Hepatocyte (in vitro differentiated cells): ENCODE results near the gene NELL2.

Source experiments
- CTCF ChIP-seq: fragments of 200-600 bp; sonication (generic); IDR thresholded peaks from 2 replicates; pipeline ENCODE4 v1.5.1; 2016; ENCODE audit warnings: antibody characterized with exemption, mild to moderate bottlenecking; ENCODE audit not compliant: poor library complexity
- EZH2 ChIP-seq: fragments of 200-600 bp; sonication (generic); IDR thresholded peaks from 2 replicates; pipeline ENCODE4 v1.6.1; 2016; ENCODE audit warnings: antibody characterized with exemption, mild to moderate bottlenecking, borderline replicate concordance
- EZH2phosphoT487 ChIP-seq: fragments of 200-600 bp; sonication (generic); IDR thresholded peaks from one replicate; pipeline ENCODE4 v1.6.1; 2018; ENCODE audit warnings: antibody characterized with exemption, mild to moderate bottlenecking, low read depth, moderate library complexity; ENCODE audit not compliant: unreplicated experiment, severe bottlenecking

GRCh38 chr12:44875417-44875953 lies 630 bp downstream of the NELL2 start:
- TF ChIP-seq CTCF (no peak), EZH2phosphoT487 (no peak), EZH2 (peak; percentile 64)
